Fibroblast of the aortic adventitia (primary cell): ENCODE data around the gene DHX8. TPM values are rescaled to one million over a fixed set of nuclear protein-coding genes. Genes with fewer than 3 reads are reported as not detected.
A peak's percentile ranks its signal among the peaks of the same experiment; 100 is the strongest.

Source experiments
- DNase-seq: peaks from one replicate; pipeline ENCODE4 v3.0.0-alpha.2; 2010; ENCODE audit warnings: low read depth
- H3K4me3 ChIP-seq: 2 replicates; pipeline ENCODE4 v1.5.1; 2011; ENCODE audit warnings: low read depth, mild to moderate bottlenecking, control low read depth, low read length, moderate library complexity
- CTCF ChIP-seq: IDR thresholded peaks from 2 replicates; pipeline ENCODE4 v1.5.1; 2011; ENCODE audit warnings: mild to moderate bottlenecking, low read length, control low read depth, inconsistent platforms; ENCODE audit not compliant: insufficient read depth
- total RNA-seq: library from RNA; depleted of rRNA; stranded (reverse); fragments of >200 nt; gene quantifications from 2 replicates; pipeline ENCODE4 v1.2.3, GENCODE V29; 2012; ENCODE audit warnings: low replicate concordance

Gene DHX8
- 44.1 and 58.4 TPM in 2 replicates for total RNA-seq

GRCh38 chr17:43483674-43484551 is at the start of gene DHX8:
TSS of gene DHX8 (plus strand) at chr17:43483975. CDS start at chr17:43484038, 63 bp downstream.
- TF ChIP-seq CTCF = peak; percentile 100
- H3K4me3 ChIP-seq = peak within 1 kb of the TSS; percentile 93
- DNase-seq = peak; percentile 99

- no peak overlapping the region for H3K4me3 ChIP-seq
- no peak for TF ChIP-seq CTCF
- no peak for DNase-seq
Observed at GRCh38 chr17:43434902-43435319, 48.9 kb upstream of the DHX8 start.

- DNase-seq = no peak
- no peak for TF ChIP-seq CTCF
- H3K4me3 ChIP-seq = no peak overlapping the region
Observed at GRCh38 chr17:43437756-43438155, 46.0 kb upstream of the DHX8 start.

- no peak for TF ChIP-seq CTCF
- H3K4me3 ChIP-seq = no peak overlapping the region
- DNase-seq = no peak
Observed at GRCh38 chr17:43438626-43439025, 45.1 kb upstream of the DHX8 start.

GRCh38 chr17:43439041-43439440 is 44.7 kb upstream of the DHX8 start:
- DNase-seq = no peak
- no peak for TF ChIP-seq CTCF
- no peak overlapping the region for H3K4me3 ChIP-seq

- no peak for TF ChIP-seq CTCF
- DNase-seq = peak; percentile 79
- H3K4me3 ChIP-seq = no peak overlapping the region
Observed at GRCh38 chr17:43442711-43443110, 41.1 kb upstream of the DHX8 start.
